ENCODE results near the gene KIAA1217. TPM values are rescaled to one million over a fixed set of nuclear protein-coding genes. Genes with fewer than 3 reads are reported as not detected.
"Not testable (repeated sequence)": the region's sequence is repeated elsewhere in the genome, so short reads cannot be mapped to it uniquely, and the experiment has no call there.

KIAA1217 gene
- total RNA-seq, 2 experiments from 2014 or later, result 0.12 to 0.70 TPM

GRCh38 chr10:24476913-24477701 is 268.2 kb downstream of the KIAA1217 start:
- Mint-ChIP-seq H3K4me3 (no peak overlapping the region), H3K27me3 (peaks cover 5% of the 10 kb centered on the region), H3K36me3 (no peaks in the 10 kb centered on the region), H3K4me1 (no peaks in the 10 kb centered on the region), H3K9me3 (ENCODE audit: low read depth) (no peaks in the 10 kb centered on the region), H3K27ac (no peak overlapping the region)
- CTCF ChIA-PET, result no interaction called here
- no peak for ATAC-seq
- no peak for DNase-seq

DNA sequence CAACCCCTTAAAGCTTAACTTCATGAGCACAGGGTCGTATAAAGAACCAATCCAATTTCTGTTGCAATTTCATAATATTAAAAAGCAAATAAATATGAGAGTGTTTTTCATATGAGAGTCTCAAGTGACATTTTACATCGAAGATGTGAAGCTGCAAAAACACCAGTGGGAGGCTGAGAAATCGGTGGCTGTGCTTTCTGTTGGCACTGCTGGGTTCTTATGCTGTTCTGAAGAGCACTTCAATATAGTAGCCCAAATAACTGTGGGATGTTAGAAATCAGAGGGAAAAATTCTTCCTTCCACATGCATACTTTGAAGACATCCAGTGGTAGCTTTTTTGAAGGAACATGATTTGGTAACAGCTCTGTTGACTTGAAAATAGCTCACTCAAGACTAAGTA is 269.0 kb downstream of the KIAA1217 start:
- Mint-ChIP-seq H3K9me3 (ENCODE audit: low read depth) (no peaks in the 10 kb centered on the region), H3K4me3 (no peak overlapping the region), H3K36me3 (no peaks in the 10 kb centered on the region), H3K27ac (no peak overlapping the region), H3K4me1 (no peaks in the 10 kb centered on the region), H3K27me3 (peaks cover 7% of the 10 kb centered on the region)
- DNase-seq (no peak), ATAC-seq (no peak)
- CTCF ChIA-PET, result no interaction called here

- Mint-ChIP-seq H3K27ac (no peak overlapping the region), H3K4me3 (no peak overlapping the region), H3K36me3 (no peaks in the 10 kb centered on the region), H3K9me3 (ENCODE audit: low read depth) (no peaks in the 10 kb centered on the region), H3K27me3 (peaks cover 4% of the 10 kb centered on the region), H3K4me1 (no peaks in the 10 kb centered on the region)
- DNase-seq (no peak), ATAC-seq (no peak)
- CTCF ChIA-PET, result no interaction called here
Observed at GRCh38 chr10:24479806-24480205, 270.9 kb downstream of the KIAA1217 start.

DNA sequence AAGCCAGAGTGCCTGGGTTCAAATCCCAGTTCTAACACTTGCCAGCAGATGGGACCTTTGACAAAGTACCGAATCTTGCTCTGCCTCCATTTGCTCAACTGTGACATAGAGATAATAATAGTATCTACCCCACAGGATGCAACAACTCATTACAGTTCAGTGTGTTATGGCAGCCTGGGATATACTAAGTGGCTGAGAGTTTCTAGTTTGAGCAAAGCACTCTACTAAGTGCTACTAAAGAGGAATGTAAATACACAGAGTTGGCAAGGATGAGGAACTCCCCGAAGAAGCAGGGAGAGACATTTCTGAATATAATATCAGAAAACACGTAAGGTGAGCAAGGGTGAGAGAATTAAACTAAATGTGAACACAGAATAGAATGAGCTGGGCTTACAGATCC is 271.5 kb downstream of the KIAA1217 start:
- CTCF ChIA-PET, result no interaction called here
- peaks cover 4% of the 10 kb centered on the region for H3K27me3 Mint-ChIP-seq
- no peaks in the 10 kb centered on the region for H3K9me3 Mint-ChIP-seq (ENCODE audit: low read depth)
- no peak for DNase-seq
- H3K36me3 Mint-ChIP-seq, result no peaks in the 10 kb centered on the region
- ATAC-seq, result no peak
- no peak overlapping the region for H3K27ac Mint-ChIP-seq
- no peaks in the 10 kb centered on the region for H3K4me1 Mint-ChIP-seq
- no peak overlapping the region for H3K4me3 Mint-ChIP-seq

GRCh38 chr10:24481241-24481640 is 272.3 kb downstream of the KIAA1217 start:
- CTCF ChIA-PET, result no interaction called here
- no peaks in the 10 kb centered on the region for H3K4me1 Mint-ChIP-seq
- no peak for DNase-seq
- H3K4me3 Mint-ChIP-seq, result no peak overlapping the region
- ATAC-seq, result no peak
- H3K27me3 Mint-ChIP-seq, result peaks cover 4% of the 10 kb centered on the region
- no peaks in the 10 kb centered on the region for H3K36me3 Mint-ChIP-seq
- H3K9me3 Mint-ChIP-seq (ENCODE audit: low read depth), result no peaks in the 10 kb centered on the region
- no peak overlapping the region for H3K27ac Mint-ChIP-seq

- DNase-seq; H3K27ac Mint-ChIP-seq; H3K36me3 Mint-ChIP-seq; H3K4me1 Mint-ChIP-seq; CTCF ChIA-PET; ATAC-seq; H3K9me3 Mint-ChIP-seq (ENCODE audit: low read depth); H3K27me3 Mint-ChIP-seq; H3K4me3 Mint-ChIP-seq: not testable (repeated sequence)
Observed at GRCh38 chr10:24482713-24483112, 273.8 kb downstream of the KIAA1217 start.

- Mint-ChIP-seq H3K4me1 (no peaks in the 10 kb centered on the region), H3K9me3 (ENCODE audit: low read depth) (no peaks in the 10 kb centered on the region), H3K27me3 (peaks cover 4% of the 10 kb centered on the region), H3K27ac (no peak overlapping the region), H3K36me3 (no peaks in the 10 kb centered on the region), H3K4me3 (no peak overlapping the region)
- CTCF ChIA-PET, result no interaction called here
- ATAC-seq (peak; percentile 57), DNase-seq (no peak)
Observed at GRCh38 chr10:24483701-24484100, 274.8 kb downstream of the KIAA1217 start.

DNA sequence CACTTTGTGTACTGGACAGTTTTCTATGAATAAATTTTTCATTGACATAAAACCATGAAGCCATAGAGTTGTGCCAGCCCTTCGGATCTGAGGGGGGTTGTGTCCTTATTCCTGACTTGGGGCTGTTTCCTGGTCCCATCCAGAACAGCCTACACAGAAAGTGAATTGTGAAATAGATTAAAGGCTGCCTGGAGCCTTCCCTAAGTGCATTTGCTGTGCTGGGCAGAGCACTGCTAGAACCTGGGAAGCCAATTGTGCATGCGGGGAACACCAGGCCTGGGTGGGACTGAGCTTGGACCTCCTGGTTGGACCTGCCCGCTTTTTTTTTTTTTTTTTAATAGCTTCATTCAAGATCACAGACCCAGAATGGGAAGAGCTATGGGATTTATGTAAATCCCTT is 275.8 kb downstream of the KIAA1217 start:
- no peak overlapping the region for H3K27ac Mint-ChIP-seq
- CTCF ChIA-PET, result no interaction called here

DNA sequence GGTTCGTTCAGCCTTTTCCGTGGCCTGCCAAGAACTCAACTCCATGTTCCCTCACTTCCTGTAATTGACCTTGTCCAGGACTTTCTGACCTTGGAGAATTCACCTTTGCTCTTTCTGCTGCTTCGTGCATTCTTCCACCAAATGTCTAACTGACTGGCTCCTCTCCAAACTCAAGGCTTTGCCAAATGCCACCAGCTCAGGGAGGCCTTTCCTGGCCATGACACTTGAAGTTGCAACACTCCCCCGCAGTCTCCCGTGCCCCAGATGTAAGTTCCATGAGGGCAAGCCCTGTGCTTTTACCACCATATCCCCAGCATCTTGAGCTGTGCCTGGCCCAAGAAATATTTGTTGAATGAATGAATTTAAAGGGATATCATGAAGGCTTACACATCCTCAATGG is 276.4 kb downstream of the KIAA1217 start:
- no peak for ATAC-seq
- Mint-ChIP-seq H3K4me3 (no peak overlapping the region), H3K9me3 (ENCODE audit: low read depth) (no peaks in the 10 kb centered on the region), H3K36me3 (no peaks in the 10 kb centered on the region), H3K27me3 (peaks cover 4% of the 10 kb centered on the region), H3K4me1 (no peaks in the 10 kb centered on the region), H3K27ac (no peak overlapping the region)
- CTCF ChIA-PET, result no interaction called here
- no peak for DNase-seq

More for the DNA sequence above, 275.8 kb downstream of the KIAA1217 start:
- no peak for DNase-seq
- H3K9me3 Mint-ChIP-seq (ENCODE audit: low read depth), result no peaks in the 10 kb centered on the region
- no peaks in the 10 kb centered on the region for H3K36me3 Mint-ChIP-seq
- H3K27me3 Mint-ChIP-seq, result peaks cover 4% of the 10 kb centered on the region
- no peaks in the 10 kb centered on the region for H3K4me1 Mint-ChIP-seq
- ATAC-seq, result no peak
- H3K4me3 Mint-ChIP-seq, result no peak overlapping the region

DNA sequence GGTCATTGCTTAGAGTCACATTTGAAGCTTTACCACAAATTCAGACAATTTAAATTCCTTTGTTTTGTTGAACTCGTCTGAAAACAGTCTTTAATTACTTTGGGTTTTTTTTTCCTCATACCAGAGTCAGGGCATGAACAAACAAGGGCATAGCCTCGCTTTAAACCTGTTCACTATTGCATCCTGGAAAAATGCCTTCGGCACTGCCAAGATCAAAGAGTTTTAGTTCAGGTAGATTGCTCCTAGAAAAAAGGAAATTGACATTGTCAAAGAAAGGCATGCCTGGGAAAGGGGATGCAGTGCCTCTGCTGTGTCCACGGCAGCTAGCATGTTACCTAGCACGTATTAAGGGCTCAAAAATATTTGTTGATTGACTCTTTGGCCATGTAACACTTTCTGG is 279.7 kb downstream of the KIAA1217 start:
- Mint-ChIP-seq H3K27ac (no peak overlapping the region), H3K4me1 (no peaks in the 10 kb centered on the region), H3K36me3 (no peaks in the 10 kb centered on the region), H3K27me3 (no peaks in the 10 kb centered on the region), H3K9me3 (ENCODE audit: low read depth) (no peaks in the 10 kb centered on the region), H3K4me3 (no peak overlapping the region)
- ATAC-seq (no peak), DNase-seq (no peak)
- CTCF ChIA-PET, result no interaction called here

GRCh38 chr10:24493165-24493564 is 284.2 kb downstream of the KIAA1217 start:
- no peaks in the 10 kb centered on the region for H3K4me1 Mint-ChIP-seq
- DNase-seq, result no peak
- no peak for ATAC-seq
- no peak overlapping the region for H3K4me3 Mint-ChIP-seq
- H3K36me3 Mint-ChIP-seq, result no peaks in the 10 kb centered on the region
- no peaks in the 10 kb centered on the region for H3K9me3 Mint-ChIP-seq (ENCODE audit: low read depth)
- no peak overlapping the region for H3K27ac Mint-ChIP-seq
- CTCF ChIA-PET, result no interaction called here
- H3K27me3 Mint-ChIP-seq, result no peaks in the 10 kb centered on the region

DNA sequence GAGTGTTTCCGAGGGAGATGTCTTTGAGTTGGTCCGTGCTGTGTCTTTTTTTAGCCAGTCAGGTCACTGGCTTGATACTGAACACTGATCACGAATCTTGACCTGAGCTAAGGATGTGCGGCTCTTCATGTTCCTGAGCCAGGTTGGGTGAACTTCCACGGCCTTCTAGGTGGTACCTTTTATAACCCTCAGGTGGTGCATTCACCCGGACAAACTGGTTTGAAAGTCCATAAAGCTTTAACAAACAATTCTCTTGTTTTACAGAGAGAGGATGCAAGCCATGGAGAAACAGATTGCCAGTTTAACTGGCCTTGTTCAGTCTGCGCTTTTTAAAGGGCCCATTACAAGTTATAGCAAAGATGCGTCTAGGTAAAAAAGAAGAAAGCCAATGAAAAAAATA is 285.3 kb downstream of the KIAA1217 start:
- DNase-seq, result no peak
- H3K4me1 Mint-ChIP-seq, result no peaks in the 10 kb centered on the region
- no peak for ATAC-seq
- H3K9me3 Mint-ChIP-seq (ENCODE audit: low read depth), result no peaks in the 10 kb centered on the region
- H3K4me3 Mint-ChIP-seq, result no peak overlapping the region
- H3K27ac Mint-ChIP-seq, result no peak overlapping the region
- no peaks in the 10 kb centered on the region for H3K27me3 Mint-ChIP-seq
- no peaks in the 10 kb centered on the region for H3K36me3 Mint-ChIP-seq
- CTCF ChIA-PET, result no interaction called here

DNA sequence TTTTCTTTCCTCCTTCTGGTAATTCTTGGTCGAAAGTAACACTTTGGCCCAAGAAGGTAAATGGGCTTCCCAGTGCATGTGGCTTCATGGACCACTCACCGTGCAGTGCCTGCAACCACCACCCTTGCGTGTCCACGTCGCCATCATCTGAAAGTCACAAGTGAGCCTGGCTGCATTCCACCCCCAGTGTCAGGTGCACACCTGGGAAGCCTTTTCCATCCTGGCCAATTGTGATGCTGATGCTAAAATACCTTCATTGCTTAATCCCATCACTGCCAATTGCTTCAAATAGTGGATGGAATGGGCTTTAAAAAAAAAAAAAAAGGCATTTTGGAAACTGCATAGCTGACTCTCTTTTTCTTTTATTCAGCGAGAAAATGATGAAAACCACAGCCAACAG is 285.8 kb downstream of the KIAA1217 start:
- CTCF ChIA-PET, result no interaction called here
- no peaks in the 10 kb centered on the region for H3K27me3 Mint-ChIP-seq
- no peaks in the 10 kb centered on the region for H3K36me3 Mint-ChIP-seq
- no peak for DNase-seq
- no peaks in the 10 kb centered on the region for H3K9me3 Mint-ChIP-seq (ENCODE audit: low read depth)
- no peaks in the 10 kb centered on the region for H3K4me1 Mint-ChIP-seq
- no peak overlapping the region for H3K27ac Mint-ChIP-seq
- H3K4me3 Mint-ChIP-seq, result no peak overlapping the region
- ATAC-seq, result no peak

DNA sequence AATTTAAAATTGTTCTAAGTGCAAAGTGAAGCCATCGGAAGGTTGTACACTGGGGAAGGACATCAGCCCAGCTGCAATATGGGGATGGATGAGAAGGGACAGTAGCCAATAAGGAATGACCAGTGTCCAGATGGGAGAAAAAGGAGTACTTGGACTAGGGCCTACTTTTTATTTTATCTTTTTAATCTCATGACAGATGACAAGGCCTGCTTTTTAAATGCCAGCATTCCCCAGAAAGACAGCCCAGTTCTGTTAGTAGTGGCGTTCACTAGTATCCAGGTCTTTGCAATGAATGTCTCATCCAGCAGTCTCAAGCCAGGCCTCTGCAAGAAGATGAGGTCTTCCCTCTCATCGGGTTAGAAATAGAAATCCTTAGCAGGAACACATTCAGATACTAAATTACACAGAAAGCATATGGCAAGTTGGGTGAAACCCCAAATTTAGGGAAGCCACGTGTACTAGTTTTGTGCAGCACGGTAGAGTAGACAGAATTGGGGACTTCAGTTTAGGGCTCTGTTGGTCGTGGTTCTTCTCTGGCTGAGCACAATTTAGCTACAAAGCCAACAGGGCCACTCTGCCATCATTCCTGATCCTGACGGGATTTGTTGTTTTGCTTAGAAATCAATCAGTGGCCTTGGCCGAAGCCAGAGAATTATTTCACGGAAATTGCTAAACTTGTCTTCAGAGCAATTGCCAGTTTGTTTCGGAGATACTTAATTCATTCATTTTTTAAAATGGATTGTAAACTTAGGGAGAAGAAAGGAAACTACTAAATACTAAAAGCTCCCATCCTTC is 286.9 kb downstream of the KIAA1217 start:
- Mint-ChIP-seq H3K4me3 (no peak overlapping the region), H3K36me3 (no peaks in the 10 kb centered on the region), H3K9me3 (ENCODE audit: low read depth) (no peaks in the 10 kb centered on the region), H3K27ac (no peak overlapping the region), H3K27me3 (no peaks in the 10 kb centered on the region), H3K4me1 (no peaks in the 10 kb centered on the region)
- DNase-seq (no peak), ATAC-seq (no peak)
- CTCF ChIA-PET, result no interaction called here

All from activated CD8-positive, alpha-beta memory T cell treated with anti-CD3 and anti-CD28 coated beads, Interleukin-2, amount 10 ng/mL, durations not matched to agents 7 days and 5 days (primary cell).